T-helper 2 cell treated with Interferon-gamma antibody and Interleukin-4, amounts not matched to agents 100 ng/mL and 5 ng/mL, for 36 hours (primary cell): ENCODE data around the gene ZNF394. TPM values are rescaled to one million over a fixed set of nuclear protein-coding genes. Genes with fewer than 3 reads are reported as not detected.

Experiments
- intact Hi-C: fragments of 100-400 bp; cut with micrococcal nuclease; formaldehyde crosslinking; loops from one replicate; pipeline ENCODE4 v1.15.1; 2023
- total RNA-seq: library from RNA; stranded (reverse); gene quantifications from 2 replicates; pipeline ENCODE4 v1.2.3, GENCODE V29; 2022

The ZNF394 gene
- total RNA-seq, 1 donor from 2014 or later, result 48.5 TPM

- intact Hi-C loops, result no loop called here
These were observed 47.0 kb downstream of the ZNF394 start for GRCh38 chr7:99453105-99453504.

GRCh38 chr7:99452541-99452940 is 47.5 kb downstream of the ZNF394 start:
- intact Hi-C loops, result no loop called here

- intact Hi-C loops, result no loop called here
These were observed 48.1 kb downstream of the ZNF394 start for GRCh38 chr7:99451936-99452335.

- intact Hi-C loops, result no loop called here
These were observed 50.8 kb downstream of the ZNF394 start for GRCh38 chr7:99449326-99449725.

- intact Hi-C loops, result no loop called here
These were observed 51.2 kb downstream of the ZNF394 start for GRCh38 chr7:99448855-99449254.

GRCh38 chr7:99447943-99448342 is 52.1 kb downstream of the ZNF394 start:
- intact Hi-C loops, result no loop called here

GRCh38 chr7:99446096-99446495 is 54.0 kb downstream of the ZNF394 start:
- intact Hi-C loops, result no loop called here

Other genes with a start within 250 kb of the ZNF394 start
- not detected in 2 replicates for gene MYH16, start 227.4 kb downstream of the ZNF394 start, total RNA-seq
- 65.6 and 68.4 TPM in 2 replicates for gene ARPC1A, start 174.4 kb downstream of the ZNF394 start, total RNA-seq
- 361 and 368 TPM in 2 replicates for gene ARPC1B, start 125.6 kb downstream of the ZNF394 start, total RNA-seq
- gene PDAP1, start 91.7 kb downstream of the ZNF394 start, total RNA-seq, result 107 TPM in 2 replicates
- gene BUD31, start 91.3 kb downstream of the ZNF394 start, total RNA-seq, result 92.7 and 95.8 TPM in 2 replicates
- 9.4 and 11.7 TPM in 2 replicates for gene PTCD1, start 61.5 kb downstream of the ZNF394 start, total RNA-seq
- gene CPSF4, start 61.3 kb downstream of the ZNF394 start, total RNA-seq, result 69.2 and 72.8 TPM in 2 replicates
- gene ATP5MF, start 34.1 kb downstream of the ZNF394 start, total RNA-seq, result 379 and 383 TPM in 2 replicates
- gene ZNF789, start 27.4 kb downstream of the ZNF394 start, total RNA-seq, result 29.5 and 31.0 TPM in 2 replicates
- gene ZKSCAN5, start 4.4 kb upstream of the ZNF394 start, total RNA-seq, result 11.4 and 11.6 TPM in 2 replicates
- 5.2 and 5.7 TPM in 2 replicates for gene FAM200A, start 51.8 kb upstream of the ZNF394 start, total RNA-seq
- gene ZNF655, start 58.4 kb upstream of the ZNF394 start, total RNA-seq, result 89.8 and 94.6 TPM in 2 replicates
- gene TMEM225B, start 98.0 kb upstream of the ZNF394 start, total RNA-seq, result 1.2 and 2.4 TPM in 2 replicates
- 31.1 and 32.0 TPM in 2 replicates for gene ZSCAN25, start 116.7 kb upstream of the ZNF394 start, total RNA-seq
- gene CYP3A5, start 179.7 kb upstream of the ZNF394 start, total RNA-seq, result not detected in 2 replicates
- not detected in 2 replicates for gene CYP3A7, start 234.9 kb upstream of the ZNF394 start, total RNA-seq